ENCODE measurements around the gene SNAPC5.

SNAPC5 gene, protein sequence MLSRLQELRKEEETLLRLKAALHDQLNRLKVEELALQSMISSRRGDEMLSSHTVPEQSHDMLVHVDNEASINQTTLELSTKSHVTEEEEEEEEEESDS

DNA sequence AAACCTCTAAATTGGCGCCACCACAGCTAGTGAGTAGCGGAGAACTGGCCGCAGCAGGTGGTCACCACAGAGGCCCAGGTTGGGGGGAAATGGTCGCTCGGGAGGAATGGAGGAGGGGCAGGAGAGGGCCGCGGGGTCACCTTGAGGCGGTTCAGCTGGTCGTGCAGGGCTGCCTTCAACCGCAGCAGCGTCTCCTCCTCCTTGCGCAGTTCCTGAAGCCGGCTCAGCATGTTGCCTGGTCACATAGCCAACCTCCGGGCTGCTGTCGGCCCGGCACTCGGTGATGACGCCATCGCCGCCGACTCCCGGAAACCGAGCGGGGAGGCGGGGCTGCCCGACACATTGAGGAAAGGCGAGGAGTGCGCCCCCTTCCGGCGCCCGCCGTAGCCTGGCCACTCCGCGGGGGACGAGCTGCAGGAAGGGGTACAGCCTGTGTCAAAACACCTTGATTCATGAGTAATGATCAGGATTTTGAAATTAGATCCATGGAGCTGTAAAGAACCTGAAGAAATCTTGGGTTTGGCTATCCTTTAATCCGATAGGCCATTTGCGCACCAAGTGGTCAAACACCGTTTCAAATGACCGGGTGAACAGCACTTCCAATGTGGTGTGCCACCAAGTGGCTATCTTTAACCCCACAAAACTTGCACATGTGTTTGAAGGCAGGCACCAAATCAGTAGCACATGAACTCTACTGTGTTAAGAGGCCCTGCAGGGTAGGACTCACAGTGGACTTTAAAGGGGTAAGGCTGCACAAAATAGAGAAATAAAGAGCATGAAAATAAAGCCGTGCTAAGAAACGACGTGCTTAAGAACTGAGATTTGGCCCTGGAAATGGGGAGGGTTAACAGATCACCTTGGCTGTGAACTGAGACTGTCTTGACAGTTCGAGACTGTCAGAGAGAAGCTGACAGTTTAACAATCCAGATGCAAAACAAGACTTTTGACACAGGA, at the start of gene SNAPC5:
Gene SNAPC5, minus strand, starts transcription at position 261 of the 954 bp plus-strand sequence. Its CDS starts 31 bp downstream, at position 230.
- Histone ChIP-seq H3K4me3 (ENCODE audit: insufficient read depth, low read length, poor library complexity, severe bottlenecking) (peak within 1 kb of the TSS; percentile 82), H3F3A (ENCODE audit: insufficient read depth) (peaks cover 60% of the 10 kb centered on the region), H3K9me3 (ENCODE audit: insufficient read depth, low read length) (no peaks in the 10 kb centered on the region), H3K27ac (ENCODE audit: low read depth, low read length) (peak within 1 kb of the TSS; percentile 71), H3K4me2 (ENCODE audit: low read depth, low read length, poor library complexity, severe bottlenecking) (peak within 1 kb of the TSS; percentile 91), H3K36me3 (ENCODE audit: low read length) (peaks cover 37% of the 10 kb centered on the region), H4K20me1 (ENCODE audit: low read depth, low read length) (peaks cover 13% of the 10 kb centered on the region), H2AFZ (ENCODE audit: low read depth, low read length, severe bottlenecking) (peak within 1 kb of the TSS; percentile 21), H3K79me2 (ENCODE audit: insufficient read depth, low read length) (peaks cover 29% of the 10 kb centered on the region), H3K9me2 (replicated peaks; ENCODE audit: insufficient read depth, low read length) (no peaks in the 10 kb centered on the region), H3K9ac (ENCODE audit: low read length) (peak within 1 kb of the TSS; percentile 89), H3K27me3 (ENCODE audit: low read length) (no peaks in the 10 kb centered on the region)
- TF ChIP-seq, protein P1, sequence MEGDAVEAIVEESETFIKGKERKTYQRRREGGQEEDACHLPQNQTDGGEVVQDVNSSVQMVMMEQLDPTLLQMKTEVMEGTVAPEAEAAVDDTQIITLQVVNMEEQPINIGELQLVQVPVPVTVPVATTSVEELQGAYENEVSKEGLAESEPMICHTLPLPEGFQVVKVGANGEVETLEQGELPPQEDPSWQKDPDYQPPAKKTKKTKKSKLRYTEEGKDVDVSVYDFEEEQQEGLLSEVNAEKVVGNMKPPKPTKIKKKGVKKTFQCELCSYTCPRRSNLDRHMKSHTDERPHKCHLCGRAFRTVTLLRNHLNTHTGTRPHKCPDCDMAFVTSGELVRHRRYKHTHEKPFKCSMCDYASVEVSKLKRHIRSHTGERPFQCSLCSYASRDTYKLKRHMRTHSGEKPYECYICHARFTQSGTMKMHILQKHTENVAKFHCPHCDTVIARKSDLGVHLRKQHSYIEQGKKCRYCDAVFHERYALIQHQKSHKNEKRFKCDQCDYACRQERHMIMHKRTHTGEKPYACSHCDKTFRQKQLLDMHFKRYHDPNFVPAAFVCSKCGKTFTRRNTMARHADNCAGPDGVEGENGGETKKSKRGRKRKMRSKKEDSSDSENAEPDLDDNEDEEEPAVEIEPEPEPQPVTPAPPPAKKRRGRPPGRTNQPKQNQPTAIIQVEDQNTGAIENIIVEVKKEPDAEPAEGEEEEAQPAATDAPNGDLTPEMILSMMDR (IDR thresholded peaks at IDR 0.05; ENCODE audit: insufficient read depth, low read length, poor library complexity, severe bottlenecking), result peak; percentile 99
- no peak for TF ChIP-seq EZH2phosphoT487 (conservative IDR thresholded peaks at IDR 0.05; ENCODE audit: low read length)

DNA sequence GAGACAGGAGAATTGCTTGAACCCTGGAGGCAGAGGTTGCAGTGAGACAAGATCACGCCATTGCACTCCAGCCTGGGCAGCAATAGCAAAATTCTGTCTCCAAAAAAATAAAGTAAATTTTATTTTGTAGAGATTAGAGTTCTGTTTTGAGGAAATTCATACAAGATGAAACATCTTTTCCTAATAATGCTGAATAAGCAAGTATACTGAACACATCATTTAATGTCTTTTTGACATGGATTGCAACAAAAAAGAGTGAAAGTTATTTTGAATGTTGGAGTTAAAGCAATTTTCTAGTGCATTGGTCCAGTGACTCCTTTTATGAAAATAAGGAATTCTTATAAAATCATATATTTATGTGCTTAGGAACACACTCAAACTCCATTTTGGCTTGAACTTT, 47.7 kb upstream of the SNAPC5 start:
- H3K9me3 ChIP-seq (ENCODE audit: insufficient read depth, low read length), result no peaks in the 10 kb centered on the region
- no peak overlapping the region for H3K4me3 ChIP-seq (ENCODE audit: insufficient read depth, low read length, poor library complexity, severe bottlenecking)
- no peaks in the 10 kb centered on the region; the same call in 1 of the 2 replicates for H3F3A ChIP-seq (ENCODE audit: insufficient read depth)
- no peaks in the 10 kb centered on the region; the same call in 1 of the 2 replicates for H4K20me1 ChIP-seq (ENCODE audit: low read depth, low read length)
- no peak overlapping the region for H3K4me2 ChIP-seq (ENCODE audit: low read depth, low read length, poor library complexity, severe bottlenecking)
- H3K27me3 ChIP-seq (ENCODE audit: low read length), result no peaks in the 10 kb centered on the region
- peaks cover 35% of the 10 kb centered on the region for H3K36me3 ChIP-seq (ENCODE audit: low read length)
- no peak overlapping the region for H3K9ac ChIP-seq (ENCODE audit: low read length)
- H3K27ac ChIP-seq (ENCODE audit: low read depth, low read length), result no peak overlapping the region
- H3K79me2 ChIP-seq (ENCODE audit: insufficient read depth, low read length), result no peaks in the 10 kb centered on the region
- no peak overlapping the region for H2AFZ ChIP-seq (ENCODE audit: low read depth, low read length, severe bottlenecking)
- TF ChIP-seq EZH2phosphoT487 (conservative IDR thresholded peaks at IDR 0.05; ENCODE audit: low read length), result no peak
- TF ChIP-seq, protein P1 (IDR thresholded peaks at IDR 0.05; ENCODE audit: insufficient read depth, low read length, poor library complexity, severe bottlenecking), result no peak
- no peaks in the 10 kb centered on the region for H3K9me2 ChIP-seq (replicated peaks; ENCODE audit: insufficient read depth, low read length)

DNA sequence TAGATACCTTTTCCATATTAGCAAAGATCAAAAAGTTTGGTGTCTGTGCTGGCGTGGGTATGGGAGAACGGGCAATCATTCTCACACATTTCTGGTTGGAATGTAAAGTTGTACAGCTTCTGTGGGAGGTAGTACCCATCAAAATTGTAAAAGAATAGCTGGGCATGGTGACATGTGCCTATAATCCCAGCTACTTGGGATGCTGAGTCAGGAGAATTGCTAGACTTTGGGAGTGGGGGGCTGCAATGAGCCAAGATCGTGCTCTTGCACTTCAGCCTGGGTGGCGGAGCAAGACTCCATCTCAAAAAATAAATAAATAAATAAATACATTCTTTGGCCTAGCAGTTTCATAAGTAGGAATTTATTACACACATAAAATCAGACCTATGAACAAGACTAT, 45.3 kb upstream of the SNAPC5 start:
- no peaks in the 10 kb centered on the region for H3K27me3 ChIP-seq (ENCODE audit: low read length)
- H3K9ac ChIP-seq (ENCODE audit: low read length), result no peak overlapping the region
- H2AFZ ChIP-seq (ENCODE audit: low read depth, low read length, severe bottlenecking), result no peak overlapping the region
- TF ChIP-seq, protein P1 (IDR thresholded peaks at IDR 0.05; ENCODE audit: insufficient read depth, low read length, poor library complexity, severe bottlenecking), result no peak
- no peak for TF ChIP-seq EZH2phosphoT487 (conservative IDR thresholded peaks at IDR 0.05; ENCODE audit: low read length)
- no peaks in the 10 kb centered on the region; the same call in 1 of the 2 replicates for H3F3A ChIP-seq (ENCODE audit: insufficient read depth)
- H3K36me3 ChIP-seq (ENCODE audit: low read length), result peaks cover 27% of the 10 kb centered on the region
- H4K20me1 ChIP-seq (ENCODE audit: low read depth, low read length), result no peaks in the 10 kb centered on the region; the same call in 1 of the 2 replicates
- H3K9me2 ChIP-seq (replicated peaks; ENCODE audit: insufficient read depth, low read length), result no peaks in the 10 kb centered on the region
- H3K79me2 ChIP-seq (ENCODE audit: insufficient read depth, low read length), result no peaks in the 10 kb centered on the region
- H3K4me3 ChIP-seq (ENCODE audit: insufficient read depth, low read length, poor library complexity, severe bottlenecking), result no peak overlapping the region
- no peak overlapping the region for H3K27ac ChIP-seq (ENCODE audit: low read depth, low read length)
- H3K4me2 ChIP-seq (ENCODE audit: low read depth, low read length, poor library complexity, severe bottlenecking), result no peak overlapping the region
- H3K9me3 ChIP-seq (ENCODE audit: insufficient read depth, low read length), result no peaks in the 10 kb centered on the region

Measured in SU-DHL-6 (cell line).